HG03135 (cell line): Measurements from ENCODE around the gene TMEM120B.
"Not testable (repeated sequence)": the region's sequence is repeated elsewhere in the genome, so short reads cannot be mapped to it uniquely, and the experiment has no call there.

Experiments
- ATAC-seq: cut with Tn5 transposase; IDR thresholded peaks from one replicate; pipeline ENCODE4 v1.9.1; 2021; ENCODE audit warnings: mild to moderate bottlenecking, moderate library complexity; ENCODE audit not compliant: unreplicated experiment

Gene TMEM120B

GRCh38 chr12:121789800-121790728 is 77.5 kb downstream of the TMEM120B start:
- ATAC-seq = peak; percentile 48

DNA sequence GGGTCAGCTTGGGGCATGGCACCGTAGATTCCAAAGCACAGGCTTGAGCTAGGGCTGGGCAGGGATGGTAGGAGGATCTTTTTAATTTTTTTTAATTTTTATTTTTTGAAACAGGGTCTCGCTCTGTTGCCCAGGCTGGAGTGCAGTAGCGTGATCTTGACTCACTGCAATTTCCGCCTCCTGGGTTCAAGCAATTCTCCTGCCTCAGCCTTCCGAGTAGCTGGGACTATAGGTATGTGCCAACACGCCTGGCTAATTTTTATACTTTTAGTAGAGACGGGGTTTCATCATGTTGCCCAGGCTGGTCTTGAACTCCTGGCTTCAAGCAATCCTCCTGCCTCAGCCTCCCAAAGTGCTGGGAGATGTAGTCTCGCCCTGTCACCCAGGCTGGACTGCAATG is 78.2 kb downstream of the TMEM120B start:
- ATAC-seq = not testable (repeated sequence)

DNA sequence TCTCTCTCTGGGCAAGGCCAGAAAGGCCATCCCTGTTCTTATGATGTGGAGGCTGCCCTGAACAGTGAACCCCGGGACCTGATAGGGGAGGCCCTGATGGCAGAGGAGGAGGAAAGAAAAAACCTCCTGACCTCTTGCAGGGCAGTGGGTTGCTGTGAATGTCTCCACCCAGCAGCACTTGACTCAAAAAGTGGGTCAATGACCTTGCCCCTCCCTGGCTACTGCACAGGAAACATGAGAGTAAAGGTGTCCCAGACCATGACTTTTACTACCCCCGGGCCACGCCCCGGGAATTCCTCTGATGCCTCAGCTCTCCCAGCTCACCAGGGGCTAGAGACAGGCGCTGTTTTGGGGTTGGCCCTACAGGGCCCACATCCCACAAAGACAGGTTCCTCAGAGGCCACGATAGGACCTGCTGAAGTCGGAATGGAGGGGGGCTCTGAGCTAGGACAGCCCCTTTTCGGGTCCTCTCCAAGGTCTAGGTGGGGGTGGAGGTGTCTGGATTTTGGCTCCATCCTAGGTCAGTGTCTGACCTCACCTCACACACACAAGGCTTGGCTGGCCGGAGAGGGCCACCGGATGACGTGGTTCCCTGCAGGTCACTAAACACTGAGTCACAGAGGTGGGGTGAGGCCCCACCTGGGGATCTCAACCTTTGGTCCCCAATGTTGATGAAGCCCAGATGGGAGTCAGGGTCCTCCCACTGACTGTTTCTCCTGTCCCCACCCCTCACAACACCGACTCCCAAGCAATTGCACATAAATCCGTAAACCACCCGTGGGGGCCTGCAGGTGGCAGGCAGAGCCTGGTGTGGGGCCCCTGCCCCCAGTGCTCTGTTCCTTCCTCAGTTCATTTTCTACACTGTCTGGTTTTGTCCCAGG is 79.4 kb downstream of the TMEM120B start:
- no peak for ATAC-seq

DNA sequence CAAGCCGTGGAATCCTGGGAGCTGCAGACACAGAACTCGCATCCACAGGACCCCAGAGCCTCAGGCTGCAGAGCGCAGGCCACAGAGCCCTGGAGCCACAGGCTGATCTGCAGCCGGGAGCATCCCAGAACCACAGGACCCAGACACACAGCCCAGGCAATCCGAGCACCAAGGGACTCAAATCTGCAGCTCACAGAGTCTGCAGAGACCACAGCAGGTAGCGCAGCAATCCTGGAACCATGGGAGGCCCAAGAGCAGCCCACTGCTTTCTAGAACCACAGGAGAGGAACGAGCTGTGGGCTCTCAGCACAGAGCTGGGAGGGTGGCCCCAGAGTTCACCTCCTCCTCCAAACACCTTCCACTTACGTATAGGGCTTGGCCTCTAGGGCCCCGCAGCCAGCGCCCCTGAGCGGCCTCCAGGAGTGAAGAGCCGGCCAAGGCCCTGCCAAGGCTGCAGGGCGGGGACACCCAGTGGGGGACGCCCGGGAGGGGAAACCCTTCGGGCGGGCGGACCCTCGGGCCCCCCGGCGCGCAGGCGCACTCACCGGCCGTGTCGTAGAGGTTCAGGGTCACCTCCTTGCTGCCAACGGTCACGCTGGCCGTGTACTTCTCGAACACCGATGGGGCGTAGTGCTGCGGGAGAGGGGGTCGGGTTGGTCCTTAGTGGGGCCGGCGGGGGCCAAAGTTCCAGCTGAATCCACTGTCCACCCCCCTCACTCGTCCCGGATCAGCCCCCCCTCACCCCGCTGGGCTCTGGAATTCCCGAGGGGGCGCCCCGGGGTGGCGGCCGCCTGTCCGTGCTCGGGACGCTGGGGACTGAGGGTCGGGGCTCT is 80.3 kb downstream of the TMEM120B start:
- ATAC-seq = no peak

DNA sequence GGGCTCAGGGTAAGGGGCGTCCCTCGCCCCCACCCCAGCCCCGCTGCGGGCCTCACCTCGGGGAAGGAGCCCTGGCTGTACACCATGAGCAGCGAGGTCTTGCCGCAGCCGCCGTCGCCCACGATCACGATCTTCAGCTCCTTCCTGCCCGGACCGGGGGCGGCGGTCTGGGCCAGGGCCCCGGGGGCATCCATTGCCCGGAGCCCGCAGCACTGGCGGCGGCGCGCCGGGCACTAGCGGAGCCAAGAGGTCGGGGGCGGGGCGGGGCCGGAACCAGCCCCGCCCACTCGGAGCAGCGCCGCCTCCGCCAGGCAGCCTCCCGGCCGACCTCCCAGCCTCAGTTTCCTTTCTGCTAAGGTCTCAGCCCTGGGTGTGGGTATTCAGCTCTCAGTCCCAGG is 80.9 kb downstream of the TMEM120B start, which contains the start of gene RHOF:
Gene RHOF, minus strand, starts transcription at position 249 of the 398 bp plus-strand sequence. Its CDS starts 55 bp downstream, at position 194.
- peak; percentile 8 for ATAC-seq

DNA sequence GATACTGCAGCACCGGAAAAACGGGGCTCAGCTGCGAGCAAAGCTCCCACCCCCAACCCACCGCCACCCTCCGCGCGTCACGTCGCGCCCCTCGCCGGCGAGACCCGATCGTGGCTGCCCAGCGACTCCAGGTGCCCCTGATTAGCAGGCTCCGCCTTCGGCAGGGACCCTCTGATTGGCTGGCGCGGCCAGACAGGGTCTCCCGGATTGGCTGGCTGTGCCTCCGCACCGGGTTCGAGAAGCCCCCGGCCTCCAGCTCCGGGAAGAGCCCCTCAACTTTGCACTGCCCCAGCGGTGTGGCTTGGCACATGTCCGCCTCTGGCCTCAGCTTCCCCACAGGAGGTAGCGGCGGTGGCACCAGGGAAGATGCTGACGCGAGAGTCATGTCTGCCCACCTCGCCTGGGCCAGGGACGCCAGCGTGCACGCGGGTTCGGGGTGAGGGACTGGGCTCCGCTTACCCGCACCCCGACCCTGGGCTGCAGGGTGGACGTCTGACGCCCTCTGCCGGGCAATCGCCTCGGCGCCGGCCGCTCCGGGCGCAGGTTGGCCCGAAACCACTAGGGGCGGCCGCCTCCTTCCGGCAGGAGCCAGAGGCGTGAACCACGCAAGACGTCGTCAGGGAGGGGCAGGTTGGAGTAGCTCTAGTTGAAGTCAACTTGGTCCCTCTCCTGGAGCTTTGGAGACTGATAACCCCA is 81.4 kb downstream of the TMEM120B start:
- peak; percentile 48 for ATAC-seq

DNA sequence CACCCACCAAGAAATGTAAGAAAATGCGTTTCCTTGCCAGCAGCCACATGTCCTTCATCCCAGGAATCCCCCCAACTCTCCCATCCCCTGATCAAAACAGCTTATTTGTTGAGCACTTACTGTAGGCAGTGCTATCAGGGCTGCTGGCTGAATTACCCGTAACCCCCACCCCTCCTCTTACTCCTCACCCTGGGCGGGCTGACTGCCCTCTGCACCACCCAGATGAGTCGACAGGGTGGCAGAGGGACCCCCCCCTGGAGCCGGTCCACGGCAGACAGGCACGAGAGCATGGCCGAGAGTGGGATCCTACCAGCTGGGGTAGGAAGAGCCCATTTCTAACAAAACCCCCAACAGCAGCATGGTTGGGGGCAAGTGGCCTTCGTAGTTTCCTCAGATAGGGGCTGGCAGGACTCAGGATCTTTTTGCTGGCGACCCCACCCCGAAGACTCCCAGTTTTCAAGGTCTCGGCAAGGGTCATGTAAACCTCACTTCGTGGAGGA is 82.0 kb downstream of the TMEM120B start:
- ATAC-seq = no peak

GRCh38 chr12:121795034-121795968 is 82.7 kb downstream of the TMEM120B start:
- ATAC-seq = no peak

- ATAC-seq = no peak
These were observed 84.6 kb downstream of the TMEM120B start for GRCh38 chr12:121796855-121797751.

DNA sequence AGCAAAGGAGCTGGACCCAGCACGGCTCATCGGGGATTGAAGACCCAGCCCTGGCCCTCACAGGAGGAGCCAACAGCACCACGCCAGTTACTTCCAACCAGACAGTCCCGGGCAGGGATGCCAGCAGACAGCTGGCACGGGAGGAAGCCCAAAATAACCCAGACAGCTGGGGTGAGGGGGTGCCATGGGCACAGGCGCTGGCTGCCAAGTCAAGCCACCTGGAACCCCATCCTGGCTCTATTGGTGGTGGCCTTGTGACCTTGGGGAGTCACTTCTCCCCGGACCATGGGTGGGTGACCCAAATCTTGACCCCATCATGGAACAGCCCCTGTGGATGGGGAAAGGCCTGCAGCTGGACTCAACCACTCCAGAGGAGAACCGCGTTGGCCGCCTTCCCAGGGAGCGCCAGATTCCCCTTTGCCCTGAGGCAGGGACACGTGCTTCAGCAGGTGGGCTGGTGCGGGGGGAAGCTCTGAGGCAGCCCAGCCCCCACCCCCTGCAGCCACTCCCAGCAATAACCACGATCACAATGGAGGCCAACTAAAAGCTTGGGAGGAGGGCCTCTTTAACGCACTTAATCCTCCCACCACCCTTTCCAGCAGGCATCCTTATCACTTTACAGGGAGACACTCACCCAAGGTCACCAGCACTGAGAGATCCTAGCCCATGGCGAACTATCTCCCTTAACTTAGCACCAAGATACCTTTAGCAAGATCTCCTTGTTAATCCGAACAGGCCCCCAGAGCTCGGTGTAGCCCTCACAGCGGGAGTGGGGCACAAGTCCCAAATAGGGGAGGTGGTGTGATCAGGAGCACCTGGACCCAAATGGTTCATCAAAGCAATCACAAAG is 85.6 kb downstream of the TMEM120B start:
- no peak for ATAC-seq

- no peak for ATAC-seq
These were observed 86.2 kb downstream of the TMEM120B start for GRCh38 chr12:121798787-121799155.

DNA sequence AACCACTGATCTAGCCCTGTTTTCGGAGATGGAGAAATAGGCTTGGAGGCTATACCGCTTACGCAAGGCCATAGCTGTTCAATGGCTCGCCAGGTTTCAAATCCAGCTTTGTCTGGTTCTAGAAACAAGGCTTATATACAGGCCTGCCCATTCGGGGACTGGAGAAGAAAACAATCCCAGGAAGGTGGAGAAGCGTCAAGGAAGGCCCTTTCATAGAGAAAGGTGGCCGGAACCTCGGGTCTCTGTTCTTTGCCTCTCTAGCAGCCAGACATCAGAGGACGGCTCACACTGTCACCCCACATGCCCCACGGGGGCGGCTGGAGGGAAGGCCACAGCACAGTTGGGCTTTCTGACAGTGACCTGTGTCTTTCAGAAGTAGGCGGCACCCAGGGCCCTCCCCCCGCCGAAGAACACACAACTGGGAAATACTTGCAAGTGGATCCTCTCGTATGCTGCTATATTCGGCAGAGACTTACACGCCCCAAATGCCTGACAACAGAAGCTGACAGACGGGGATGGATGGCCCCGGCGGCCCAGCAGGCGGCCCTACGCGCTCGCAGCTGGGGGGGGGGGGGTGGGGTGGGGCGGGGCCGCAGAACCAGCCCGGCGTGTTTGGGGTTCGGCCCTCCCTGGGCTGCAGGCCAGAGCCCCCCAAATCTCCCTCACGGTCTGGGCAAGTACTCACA is 86.7 kb downstream of the TMEM120B start:
- ATAC-seq = no peak

GRCh38 chr12:121799842-121800693 is 87.5 kb downstream of the TMEM120B start:
- no peak for ATAC-seq

DNA sequence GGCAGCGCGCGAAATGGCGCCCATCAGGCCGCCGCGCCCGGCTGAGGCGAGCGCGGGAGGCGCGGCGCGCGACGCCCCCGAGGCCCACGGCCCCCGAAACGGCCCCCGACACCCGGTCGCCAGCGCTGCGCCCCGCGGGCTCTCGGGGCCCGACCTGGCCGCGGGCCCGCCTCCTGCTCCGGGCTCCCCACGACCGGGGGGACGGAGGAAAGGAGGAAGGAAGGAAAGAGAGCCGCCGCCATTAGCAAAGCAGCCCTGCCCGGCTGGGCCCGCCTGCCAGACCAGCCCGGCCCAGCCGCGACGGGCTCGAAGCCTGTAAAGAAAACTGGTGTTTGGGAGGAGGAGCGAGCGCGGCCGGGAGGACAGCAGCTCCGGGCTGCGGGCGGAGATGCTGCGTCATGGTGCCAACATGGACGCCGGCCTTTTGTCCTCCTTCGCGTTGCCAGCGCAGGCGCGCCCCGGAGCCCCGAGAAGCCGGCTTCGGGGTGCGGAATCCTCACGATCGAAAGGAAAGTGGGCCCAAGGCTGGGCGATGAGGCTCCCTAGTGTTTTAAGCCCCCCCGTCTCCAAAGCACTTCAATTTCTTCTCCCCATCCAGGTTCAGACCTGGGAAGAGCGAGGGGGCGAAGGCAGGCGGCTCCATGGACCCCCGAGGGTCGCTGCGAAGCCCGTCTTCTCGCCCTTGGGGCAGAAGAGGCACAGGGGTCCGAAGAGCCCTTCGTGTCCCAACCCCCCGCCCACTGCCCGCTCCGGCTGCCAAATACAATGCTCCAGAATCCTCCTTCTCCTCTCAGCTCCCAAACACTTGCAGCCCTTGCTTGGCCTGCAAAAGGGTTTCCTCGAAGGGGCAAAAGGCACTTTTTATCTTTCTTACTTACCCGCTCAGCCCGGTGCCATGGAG is 88.4 kb downstream of the TMEM120B start:
- ATAC-seq = no peak
